ACC112 (cell line): Measurements from ENCODE around the gene MAGOH.
A peak's percentile ranks its signal among the peaks of the same experiment; 100 is the strongest.
"Not testable (repeated sequence)": the region's sequence is repeated elsewhere in the genome, so short reads cannot be mapped to it uniquely, and the experiment has no call there.

Experiments used
- H2AFZ ChIP-seq: fragments of 200-600 bp; sonication (generic); one replicate; pipeline ENCODE4 v1.6.0; 2017; ENCODE audit warnings: antibody characterized with exemption, low read length; ENCODE audit not compliant: unreplicated experiment
- H3K27ac ChIP-seq: fragments of 200-600 bp; sonication (generic); 2 replicates; pipeline ENCODE4 v1.5.1; 2014; ENCODE audit warnings: low read depth, mild to moderate bottlenecking, antibody characterized with exemption, low read length, moderate library complexity
- H3K27me3 ChIP-seq: fragments of 200-600 bp; sonication (generic); 2 replicates; pipeline ENCODE4 v1.6.1; 2014; ENCODE audit warnings: mild to moderate bottlenecking, antibody characterized with exemption, low read length, moderate library complexity, mixed read lengths; ENCODE audit not compliant: insufficient read depth
- H3K36me3 ChIP-seq: fragments of 200-600 bp; sonication (generic); 2 replicates; pipeline ENCODE4 v1.6.1; 2016; ENCODE audit warnings: mild to moderate bottlenecking, antibody characterized with exemption, low read length, moderate library complexity, mixed read lengths; ENCODE audit not compliant: insufficient read depth
- H3K4me1 ChIP-seq: fragments of 200-600 bp; sonication (generic); one replicate; pipeline ENCODE4 v1.6.1; 2016; ENCODE audit warnings: low read length, mixed read lengths; ENCODE audit not compliant: insufficient read depth, unreplicated experiment, control insufficient read depth
- H3K4me3 ChIP-seq: fragments of 200-600 bp; sonication (generic); 2 replicates; pipeline ENCODE4 v1.5.1; 2014; ENCODE audit warnings: mild to moderate bottlenecking, low read depth, low read length
- H3K79me2 ChIP-seq: fragments of 200-600 bp; sonication (generic); one replicate; pipeline ENCODE4 v1.6.0; 2016; ENCODE audit warnings: low read length; ENCODE audit not compliant: control insufficient read depth, unreplicated experiment, insufficient read depth

The MAGOH gene

GRCh38 chr1:53220962-53221286 is 17.4 kb downstream of the MAGOH start:
- Histone ChIP-seq H3K4me3 (peak overlapping the region; percentile 86), H3K27me3 (no peaks in the 10 kb centered on the region), H2AFZ (peak overlapping the region; percentile 70), H3K27ac (peak overlapping the region; percentile 77), H3K4me1 (peaks cover 16% of the 10 kb centered on the region), H3K36me3 (no peaks in the 10 kb centered on the region; the same call in 1 of the 2 replicates), H3K79me2 (peaks cover 13% of the 10 kb centered on the region)

GRCh38 chr1:53220171-53220961 is 18.0 kb downstream of the MAGOH start, which contains the start of gene CZIB:
Gene CZIB (minus strand): TSS chr1:53220634. CDS start chr1:53220575, 59 bp downstream.
- Histone ChIP-seq H3K4me1 (peaks cover 16% of the 10 kb centered on the region), H2AFZ (peak within 1 kb of the TSS; percentile 70), H3K27me3 (no peaks in the 10 kb centered on the region), H3K4me3 (peak within 1 kb of the TSS; percentile 86), H3K36me3 (no peaks in the 10 kb centered on the region; the same call in 1 of the 2 replicates), H3K79me2 (peaks cover 13% of the 10 kb centered on the region), H3K27ac (peak within 1 kb of the TSS; percentile 77)

GRCh38 chr1:53219711-53220110 is 18.6 kb downstream of the MAGOH start:
- H3K4me3 ChIP-seq = peak overlapping the region; percentile 86
- H3K27ac ChIP-seq = peak overlapping the region; percentile 77
- H3K79me2 ChIP-seq = peaks cover 13% of the 10 kb centered on the region
- peaks cover 2% of the 10 kb centered on the region for H3K36me3 ChIP-seq
- no peaks in the 10 kb centered on the region for H3K27me3 ChIP-seq
- H3K4me1 ChIP-seq = peaks cover 16% of the 10 kb centered on the region
- H2AFZ ChIP-seq = peak overlapping the region; percentile 70

GRCh38 chr1:53218201-53218600 is 20.1 kb downstream of the MAGOH start:
- peaks cover 16% of the 10 kb centered on the region for H3K4me1 ChIP-seq
- H2AFZ ChIP-seq = no peak overlapping the region
- peaks cover 10% of the 10 kb centered on the region for H3K36me3 ChIP-seq
- H3K27me3 ChIP-seq = no peaks in the 10 kb centered on the region
- H3K27ac ChIP-seq = no peak overlapping the region
- no peak overlapping the region for H3K4me3 ChIP-seq
- peaks cover 13% of the 10 kb centered on the region for H3K79me2 ChIP-seq

GRCh38 chr1:53214376-53214940 is 23.9 kb downstream of the MAGOH start:
- H3K4me3 ChIP-seq = no peak overlapping the region
- H2AFZ ChIP-seq = no peak overlapping the region
- peaks cover 8% of the 10 kb centered on the region for H3K79me2 ChIP-seq
- H3K36me3 ChIP-seq = peaks cover 20% of the 10 kb centered on the region
- peaks cover 8% of the 10 kb centered on the region for H3K4me1 ChIP-seq
- H3K27ac ChIP-seq = no peak overlapping the region
- H3K27me3 ChIP-seq = no peaks in the 10 kb centered on the region

GRCh38 chr1:53210954-53211353 is 27.4 kb downstream of the MAGOH start:
- H3K79me2 ChIP-seq = no peaks in the 10 kb centered on the region
- H3K27me3 ChIP-seq = no peaks in the 10 kb centered on the region
- H3K4me3 ChIP-seq = no peak overlapping the region
- no peak overlapping the region for H3K27ac ChIP-seq
- H3K4me1 ChIP-seq = no peaks in the 10 kb centered on the region
- no peak overlapping the region for H2AFZ ChIP-seq
- H3K36me3 ChIP-seq = peaks cover 40% of the 10 kb centered on the region

GRCh38 chr1:53210352-53210751 is 28.0 kb downstream of the MAGOH start:
- H3K27me3 ChIP-seq = no peaks in the 10 kb centered on the region
- H3K27ac ChIP-seq = no peak overlapping the region
- peaks cover 44% of the 10 kb centered on the region for H3K36me3 ChIP-seq
- H2AFZ ChIP-seq = no peak overlapping the region
- H3K4me1 ChIP-seq = no peaks in the 10 kb centered on the region
- no peak overlapping the region for H3K4me3 ChIP-seq
- H3K79me2 ChIP-seq = no peaks in the 10 kb centered on the region

GRCh38 chr1:53207726-53208125 is 30.6 kb downstream of the MAGOH start:
- H3K27ac ChIP-seq = no peak overlapping the region
- H3K36me3 ChIP-seq = peaks cover 56% of the 10 kb centered on the region
- no peak overlapping the region for H3K4me3 ChIP-seq
- no peaks in the 10 kb centered on the region for H3K4me1 ChIP-seq
- H3K79me2 ChIP-seq = no peaks in the 10 kb centered on the region
- H2AFZ ChIP-seq = no peak overlapping the region
- H3K27me3 ChIP-seq = no peaks in the 10 kb centered on the region

GRCh38 chr1:53206735-53207379 is 31.5 kb downstream of the MAGOH start:
- no peak overlapping the region for H2AFZ ChIP-seq
- H3K27me3 ChIP-seq = no peaks in the 10 kb centered on the region
- H3K4me1 ChIP-seq = no peaks in the 10 kb centered on the region
- peaks cover 65% of the 10 kb centered on the region for H3K36me3 ChIP-seq
- H3K79me2 ChIP-seq = no peaks in the 10 kb centered on the region
- H3K4me3 ChIP-seq = no peak overlapping the region
- H3K27ac ChIP-seq = no peak overlapping the region

GRCh38 chr1:53206083-53206685 is 32.1 kb downstream of the MAGOH start:
- not testable (repeated sequence) for H2AFZ ChIP-seq, H3K27ac ChIP-seq, H3K79me2 ChIP-seq, H3K4me3 ChIP-seq, H3K4me1 ChIP-seq, H3K27me3 ChIP-seq
- peaks cover 66% of the 10 kb centered on the region for H3K36me3 ChIP-seq
